ENCODE results near the gene GOLGA8S.
"Not testable (repeated sequence)": the region's sequence is repeated elsewhere in the genome, so short reads cannot be mapped to it uniquely, and the experiment has no call there.

- TF ChIP-seq ZNF274 (IDR thresholded peaks at IDR 0.05; ENCODE audit: low read depth, low read length); SUZ12 (IDR thresholded peaks at IDR 0.05; ENCODE audit: extremely low read depth, insufficient read depth, insufficient read length); YY1 (IDR thresholded peaks at IDR 0.05; ENCODE audit: insufficient read depth, insufficient read length): not testable (repeated sequence)
These were observed 48.6 kb upstream of the GOLGA8S start for GRCh38 chr15:23305921-23306320.

Data from NT2/D1 (cell line).